ENCODE results near the gene FBXL5. TPM values are rescaled to one million over a fixed set of nuclear protein-coding genes. Genes with fewer than 3 reads are reported as not detected.

The FBXL5 gene
- total and polyA plus RNA-seq, 4 donors: 24.5 to 79.7 (median 34.5) TPM

GRCh38 chr4:15649914-15650545 is 5.1 kb downstream of the FBXL5 start:
- Histone ChIP-seq H3K27me3 (ENCODE audit: control insufficient read depth in 4 of 4, insufficient read depth in 4 of 4, low read length in 3 of 4) (no peaks in the 10 kb centered on the region), H3K27ac (ENCODE audit: low read depth in 1 of 2, low read length in 2 of 2) (peak overlapping the region in 1 of 2 donors; percentile 2), H3K36me3 (ENCODE audit: control insufficient read depth in 4 of 4, insufficient read depth in 3 of 4, low read depth in 1 of 4, low read length in 3 of 4) (no peaks in the 10 kb centered on the region), H3K4me1 (ENCODE audit: control insufficient read depth in 4 of 4, insufficient read depth in 4 of 4, low read length in 3 of 4) (peaks cover 12 to 58% (median 42%) of the 10 kb centered on the region in 4 donors), H3K9me3 (ENCODE audit: control insufficient read depth in 4 of 4, low read length in 3 of 4) (no peaks in the 10 kb centered on the region), H3K4me3 (ENCODE audit: low read depth in 1 of 3, low read length in 3 of 3) (no peak overlapping the region), H3K9ac (ENCODE audit: low read depth in 1 of 2, low read length in 2 of 2) (peak overlapping the region in 1 of 2 donors; percentile 64)
- 8% methylated on average over 5 of the region's 5 CpGs for WGBS
- peak; percentile 41 for DNase-seq (ENCODE audit: low spot score)
- TF ChIP-seq REST (IDR thresholded peaks at IDR 0.05) (no peak), HNF4G (IDR thresholded peaks at IDR 0.05) (peak; percentile 18), SP1 (IDR thresholded peaks at IDR 0.05) (no peak), TAF1 (conservative IDR thresholded peaks at IDR 0.05) (no peak), FOXA2 (IDR thresholded peaks at IDR 0.05) (no peak), MAX (IDR thresholded peaks at IDR 0.05) (no peak), GABPA (IDR thresholded peaks at IDR 0.05 in 1 of 2, conservative IDR thresholded peaks at IDR 0.05 in 1 of 2) (peak in 1 of 2 donors; percentile 44), EGR1 (IDR thresholded peaks at IDR 0.05; ENCODE audit: low read depth in 2 of 2) (no peak), FOXA1 (IDR thresholded peaks at IDR 0.05) (no peak), NR2F2 (IDR thresholded peaks at IDR 0.05) (no peak), CTCF (IDR thresholded peaks at IDR 0.05; ENCODE audit: low read depth, low read length, missing input control) (peak; percentile 66), ATF3 (IDR thresholded peaks at IDR 0.05) (no peak), YY1 (IDR thresholded peaks at IDR 0.05) (no peak), ZBTB33 (IDR thresholded peaks at IDR 0.05) (no peak), HNF4A (conservative IDR thresholded peaks at IDR 0.05) (no peak), RAD21 (IDR thresholded peaks at IDR 0.05) (peak; percentile 90 to 93), JUND (IDR thresholded peaks at IDR 0.05) (no peak), RXRA (IDR thresholded peaks at IDR 0.05) (peak in 1 of 2 donors; percentile 18)

Data from liver (tissue), 9 donors.